ENCODE results near the gene TERT. TPM values are rescaled to one million over a fixed set of nuclear protein-coding genes. Genes with fewer than 3 reads are reported as not detected.
"Not testable (repeated sequence)": the region's sequence is repeated elsewhere in the genome, so short reads cannot be mapped to it uniquely, and the experiment has no call there.

TERT gene
- total RNA-seq, 2 donors from 2014 or later = 2.3 to 5.1 TPM

DNA sequence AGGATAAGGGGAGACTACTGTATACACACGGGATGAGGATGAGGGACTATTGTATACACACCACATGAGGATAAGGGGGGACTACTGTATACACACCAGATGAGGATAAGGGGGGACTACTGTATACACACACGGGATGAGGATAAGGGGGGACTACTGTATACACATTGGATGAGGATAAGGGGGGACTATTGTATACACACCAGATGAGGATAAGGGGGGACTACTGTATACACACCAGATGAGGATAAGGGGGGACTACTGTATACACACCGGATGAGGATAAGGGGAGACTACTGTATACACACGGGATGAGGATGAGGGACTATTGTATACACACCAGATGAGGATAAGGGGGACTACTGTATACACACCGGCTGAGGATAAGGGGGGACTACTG is 38.4 kb upstream of the TERT start:
- intact Hi-C loops (cut with DNase I, micrococcal nuclease); DNase-seq; ATAC-seq: not testable (repeated sequence)

DNA sequence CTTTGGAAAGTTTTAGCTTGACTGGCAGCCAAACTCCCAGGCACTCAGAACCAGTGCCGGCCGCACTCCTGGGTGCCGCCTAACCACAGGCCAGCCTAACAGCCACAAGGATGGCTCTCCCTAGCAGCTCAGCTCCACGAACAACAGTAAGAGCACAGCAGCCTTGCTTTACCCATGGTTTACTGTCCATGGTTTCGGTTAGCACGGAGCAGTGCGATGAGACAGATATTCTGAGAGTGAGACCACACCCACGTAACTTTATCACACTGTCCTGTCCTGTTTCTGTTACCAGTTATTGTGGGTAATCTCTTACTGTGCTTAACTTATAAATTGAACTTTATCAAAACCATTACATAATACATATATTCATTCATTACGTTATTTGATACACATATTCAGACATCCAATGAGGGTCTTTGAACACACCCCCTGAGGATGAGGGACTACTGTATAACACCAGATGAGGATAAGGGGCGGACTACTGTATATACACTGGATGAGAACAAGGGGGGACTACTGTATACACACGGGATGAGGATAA is 37.7 kb upstream of the TERT start:
- no peak for DNase-seq
- intact Hi-C loops (cut with DNase I, micrococcal nuclease) = no loop called here
- ATAC-seq = no peak

DNA sequence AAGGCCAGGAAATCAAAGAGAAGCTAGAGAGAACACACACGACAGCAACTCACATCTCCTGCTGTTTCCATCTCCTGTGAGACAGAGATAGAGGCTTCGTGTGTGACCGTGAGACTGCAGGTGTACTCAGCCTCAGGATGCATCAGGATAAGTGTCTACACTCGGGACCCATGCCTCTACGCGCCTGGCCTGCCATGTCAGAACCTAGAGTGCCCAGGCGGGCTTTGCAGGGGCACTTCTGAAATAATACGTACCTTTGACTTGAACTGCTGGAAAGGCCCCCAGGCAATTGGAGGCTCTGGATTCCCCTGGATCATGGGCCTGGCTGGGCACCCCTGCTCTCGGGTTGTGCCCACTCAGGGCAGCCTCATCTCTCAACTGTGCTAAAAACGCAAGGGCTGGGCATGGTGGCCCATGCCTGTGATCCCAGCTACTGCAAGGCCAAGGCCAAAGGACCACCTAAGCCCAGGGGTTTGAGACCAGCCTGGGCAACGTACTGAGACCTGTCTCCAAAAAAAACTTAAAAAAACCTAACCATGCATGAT is 37.1 kb upstream of the TERT start:
- DNase-seq = no peak
- intact Hi-C loops (cut with DNase I, micrococcal nuclease) = no loop called here
- no peak for ATAC-seq

DNA sequence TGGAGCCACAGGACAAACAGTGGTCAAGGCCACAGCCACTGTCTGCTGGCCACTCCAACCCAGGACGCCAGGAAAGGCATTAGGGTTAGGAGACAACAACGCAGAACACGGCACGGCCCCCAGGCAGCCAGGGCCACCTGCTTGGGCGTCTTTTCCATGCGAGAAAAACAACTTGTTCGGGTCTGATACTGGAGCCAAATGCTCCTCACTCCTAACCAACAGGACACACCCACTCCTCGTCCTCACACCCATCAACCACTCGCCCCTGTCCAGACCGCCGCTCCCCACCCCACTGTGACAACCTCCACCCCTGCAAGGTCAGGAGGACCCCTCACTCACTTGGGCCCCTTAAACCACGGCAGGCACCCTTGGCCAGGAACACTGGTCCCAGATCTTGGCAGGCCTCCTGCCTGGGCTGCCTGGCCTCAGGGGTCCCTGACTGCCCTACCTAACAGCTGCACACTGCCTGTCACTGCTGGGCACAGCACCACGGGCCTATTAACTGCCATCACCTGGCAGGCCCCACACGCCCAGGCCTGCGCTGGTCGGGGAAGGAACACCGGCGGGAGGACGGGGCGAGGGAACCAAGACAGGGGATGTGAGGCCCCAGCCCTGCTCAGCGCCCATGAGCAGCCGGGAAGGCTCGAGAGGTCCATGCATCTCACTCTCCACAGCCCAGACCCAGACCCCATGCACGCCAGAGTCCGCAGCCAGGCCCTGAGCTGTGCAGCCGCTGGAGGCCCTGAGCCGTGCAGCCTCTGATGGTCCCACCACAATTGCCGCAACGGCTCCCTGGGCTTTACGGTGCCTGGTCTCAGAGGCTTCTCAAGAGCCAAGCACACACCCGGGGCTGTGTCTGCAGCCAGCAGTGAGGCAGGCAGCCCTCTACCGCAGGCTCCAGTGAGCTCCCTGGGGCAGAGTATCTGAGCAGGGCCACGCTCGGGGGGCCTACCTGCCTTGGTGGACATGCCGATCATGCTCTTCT is 36.3 kb upstream of the TERT start:
- peak; percentile 34 for ATAC-seq
- DNase-seq = no peak
- intact Hi-C loops (cut with DNase I, micrococcal nuclease) = no loop called here

DNA sequence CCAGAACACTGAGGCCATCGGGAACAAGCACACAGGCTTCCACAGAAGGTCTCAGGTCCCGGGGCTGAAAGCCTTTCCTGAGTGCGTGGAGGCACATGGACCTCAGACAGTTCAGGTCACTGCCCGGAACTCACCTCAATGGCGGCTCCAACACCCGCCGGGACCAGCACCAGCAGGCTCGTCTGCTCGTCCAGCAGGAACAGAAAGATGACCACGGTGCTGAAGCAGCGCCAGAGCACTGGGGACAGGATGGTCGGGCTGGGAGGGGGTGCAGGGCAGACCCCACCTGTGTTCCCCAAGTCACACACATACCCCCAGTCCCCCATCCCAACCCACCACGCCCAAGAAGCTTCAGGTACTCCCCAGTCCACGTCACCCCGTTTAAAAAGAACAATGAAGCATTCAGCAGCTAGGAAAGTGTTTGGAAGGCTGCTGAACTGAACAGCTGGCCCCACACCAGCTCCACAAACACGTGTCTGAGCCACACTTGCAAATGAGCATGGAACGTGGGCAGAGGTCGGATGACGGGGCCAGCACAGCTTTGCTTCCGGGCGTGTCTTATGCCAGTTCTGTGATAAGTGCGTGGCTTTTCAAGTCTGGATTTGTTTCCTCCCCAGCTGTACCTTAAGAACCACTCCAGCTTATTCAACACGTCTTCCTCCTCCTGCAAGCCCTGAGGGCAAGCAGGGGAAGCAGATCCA is 35.4 kb upstream of the TERT start:
- DNase-seq = peak; percentile 53 to 64
- peak; percentile 92 for ATAC-seq
- intact Hi-C loops (cut with DNase I, micrococcal nuclease) = no loop called here

DNA sequence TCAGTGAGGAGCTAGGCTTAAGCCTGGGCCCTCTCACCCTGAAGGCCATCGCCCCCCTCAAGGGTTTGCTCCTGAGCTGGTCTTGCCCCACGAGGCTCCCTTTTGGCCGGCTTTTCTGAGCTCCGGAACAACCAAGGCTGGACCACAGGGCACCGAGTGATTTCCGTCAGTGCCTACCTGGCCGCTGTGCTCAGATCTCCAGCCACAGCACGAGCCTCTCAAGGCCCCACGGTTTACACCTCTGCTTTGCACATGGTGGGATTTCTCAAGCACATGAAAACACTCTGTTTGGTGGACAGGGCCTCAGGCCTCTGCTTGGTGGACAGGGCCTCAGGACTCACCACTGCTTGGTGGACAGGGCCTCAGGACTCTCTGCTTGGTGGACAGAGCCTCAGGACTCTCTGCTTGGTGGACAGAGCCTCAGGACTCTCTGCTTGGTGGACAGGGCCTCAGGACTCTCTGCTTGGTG is 34.3 kb upstream of the TERT start:
- ATAC-seq (no peak), DNase-seq (no peak)
- intact Hi-C loops (cut with DNase I, micrococcal nuclease) = no loop called here

DNA sequence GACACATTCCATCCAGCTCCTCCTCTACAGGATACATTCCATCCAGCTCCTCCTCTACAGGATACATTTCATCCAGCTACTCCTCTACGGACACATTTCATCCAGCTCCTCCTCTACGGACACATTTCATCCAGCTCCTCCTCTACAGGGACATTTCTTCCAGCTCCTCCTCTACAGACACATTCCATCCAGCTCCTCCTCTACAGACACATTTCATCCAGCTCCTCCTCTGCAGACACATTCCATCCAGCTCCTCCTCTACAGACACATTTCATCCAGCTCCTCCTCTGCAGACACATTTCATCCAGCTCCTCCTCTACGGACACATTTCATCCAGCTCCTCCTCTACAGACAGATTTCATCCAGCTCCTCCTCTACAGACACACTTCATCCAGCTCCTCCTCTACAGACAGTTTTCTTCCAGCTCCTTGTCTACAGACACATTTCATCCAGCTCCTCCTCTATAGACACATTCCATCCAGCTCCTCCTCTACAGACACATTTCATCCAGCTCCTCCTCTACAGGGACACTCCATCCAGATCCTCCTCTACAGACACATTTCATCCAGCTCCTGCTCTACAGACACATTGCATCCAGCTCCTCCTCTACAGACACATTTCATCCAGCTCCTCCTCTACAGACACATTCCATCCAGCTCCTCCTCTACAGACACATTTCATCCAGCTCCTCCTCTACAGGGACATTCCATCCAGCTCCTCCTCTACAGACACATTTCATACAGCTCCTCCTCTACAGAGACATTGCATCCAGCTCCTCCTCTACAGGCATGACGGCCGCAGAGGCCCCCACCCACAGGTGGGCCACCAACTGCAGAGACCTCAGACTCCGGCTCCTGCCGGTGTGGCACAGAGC is 33.6 kb upstream of the TERT start:
- DNase-seq; intact Hi-C loops (cut with DNase I, micrococcal nuclease); ATAC-seq: not testable (repeated sequence)

DNA sequence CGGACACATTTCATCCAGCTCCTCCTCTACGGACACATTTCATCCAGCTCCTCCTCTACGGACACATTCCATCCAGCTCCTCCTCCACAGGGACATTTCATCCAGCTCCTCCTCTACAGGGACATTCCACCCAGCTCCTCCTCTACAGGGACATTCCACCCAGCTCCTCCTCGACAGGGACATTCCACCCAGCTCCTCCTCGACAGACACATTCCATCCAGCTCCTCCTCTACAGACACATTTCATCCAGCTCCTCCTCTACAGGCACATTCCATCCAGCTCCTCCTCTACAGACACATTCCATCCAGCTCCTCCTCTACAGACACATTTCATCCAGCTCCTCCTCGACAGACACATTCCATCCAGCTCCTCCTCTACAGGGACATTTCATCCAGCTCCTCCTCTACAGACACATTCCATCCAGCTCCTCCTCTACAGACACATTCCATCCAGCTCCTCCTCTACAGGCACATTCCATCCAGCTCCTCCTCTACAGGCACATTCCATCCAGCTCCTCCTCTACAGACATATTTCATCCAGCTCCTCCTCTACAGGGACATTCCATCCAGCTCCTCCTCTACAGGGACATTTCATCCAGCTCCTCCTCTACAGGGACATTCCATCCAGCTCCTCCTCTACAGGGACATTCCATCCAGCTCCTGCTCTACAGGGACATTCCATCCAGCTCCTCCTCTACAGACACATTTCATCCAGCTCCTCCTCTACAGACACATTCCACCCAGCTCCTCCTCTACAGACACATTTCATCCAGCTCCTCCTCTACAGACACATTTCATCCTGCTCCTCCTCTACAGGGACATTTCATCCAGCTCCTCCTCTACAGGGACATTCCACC is 32.3 kb upstream of the TERT start:
- peak in 1 of 2 donors; percentile 19 for DNase-seq
- ATAC-seq; intact Hi-C loops (cut with DNase I, micrococcal nuclease): not testable (repeated sequence)

DNA sequence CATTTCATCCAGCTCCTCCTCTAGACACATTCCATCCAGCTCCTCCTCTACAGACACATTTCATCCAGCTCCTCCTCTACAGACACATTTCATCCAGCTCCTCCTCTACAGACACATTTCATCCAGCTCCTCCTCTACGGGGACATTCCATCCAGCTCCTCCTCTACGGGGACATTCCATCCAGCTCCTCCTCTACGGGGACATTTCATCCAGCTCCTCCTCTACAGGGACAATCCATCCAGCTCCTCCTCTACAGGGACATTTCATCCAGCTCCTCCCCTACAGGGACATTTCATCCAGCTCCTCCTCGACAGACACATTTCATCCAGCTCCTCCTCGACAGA is 31.6 kb upstream of the TERT start:
- ATAC-seq; intact Hi-C loops (cut with DNase I, micrococcal nuclease); DNase-seq: not testable (repeated sequence)

DNA sequence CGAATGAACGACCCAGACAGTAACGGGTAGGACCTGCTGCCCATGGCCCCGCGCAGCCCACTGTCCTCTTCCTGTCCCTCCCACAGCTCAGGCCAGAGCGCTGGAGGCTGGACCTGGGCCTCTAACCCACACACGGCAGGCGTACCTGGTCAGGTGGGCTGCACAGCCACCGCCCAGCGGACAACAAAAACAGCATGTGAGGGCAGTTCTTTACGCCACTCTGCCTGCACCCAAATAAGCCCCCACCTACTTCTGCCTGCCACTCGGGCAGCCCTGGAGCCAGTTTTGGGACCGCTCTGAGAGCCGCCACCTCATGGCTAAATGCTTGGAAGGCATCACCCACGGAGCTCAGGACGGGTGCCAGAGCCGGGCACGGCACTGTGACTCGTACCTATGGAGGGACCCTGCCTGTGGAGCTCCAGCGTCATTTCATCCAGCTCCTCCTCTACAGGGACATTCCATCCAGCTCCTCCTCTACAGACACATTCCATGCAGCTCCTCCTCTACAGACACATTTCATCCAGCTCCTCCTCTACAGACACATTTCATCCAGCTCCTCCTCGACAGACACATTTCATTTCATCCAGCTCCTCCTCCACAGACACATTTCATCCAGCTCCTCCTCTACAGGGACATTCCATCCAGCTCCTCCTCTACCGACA is 31.1 kb upstream of the TERT start:
- intact Hi-C loops (cut with DNase I, micrococcal nuclease) = no loop called here
- DNase-seq (peak in 1 of 2 donors; percentile 19), ATAC-seq (no peak)

DNA sequence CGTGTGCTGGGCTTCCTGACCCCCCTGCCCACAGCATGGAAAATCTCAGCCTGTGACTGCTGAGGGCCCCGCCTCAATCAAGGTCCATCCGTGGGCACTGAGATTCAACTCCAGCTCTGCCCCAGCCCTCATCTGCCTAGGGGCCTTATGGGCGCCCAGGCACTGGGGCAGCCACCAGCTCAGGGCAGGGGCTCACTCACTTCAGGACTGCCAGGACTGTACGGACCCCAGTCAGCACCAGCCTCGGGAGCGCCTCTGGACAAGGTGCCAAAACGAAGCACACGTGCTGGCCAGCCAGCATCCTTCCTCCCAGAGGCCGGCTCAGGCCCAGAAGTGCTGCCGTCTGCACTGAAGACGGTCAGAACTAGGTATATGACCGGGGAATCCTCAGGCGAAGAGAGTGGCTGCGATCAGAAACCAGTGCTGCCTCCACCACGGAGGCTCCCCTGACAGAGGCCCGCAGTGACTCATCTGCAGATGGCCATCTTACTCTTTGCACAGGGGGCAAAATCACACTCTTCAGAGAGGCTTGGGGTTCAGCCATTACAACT is 30.4 kb upstream of the TERT start:
- ATAC-seq = peak; percentile 17
- intact Hi-C loops (cut with DNase I, micrococcal nuclease) = no loop called here
- DNase-seq = peak in 1 of 2 donors; percentile 15

DNA sequence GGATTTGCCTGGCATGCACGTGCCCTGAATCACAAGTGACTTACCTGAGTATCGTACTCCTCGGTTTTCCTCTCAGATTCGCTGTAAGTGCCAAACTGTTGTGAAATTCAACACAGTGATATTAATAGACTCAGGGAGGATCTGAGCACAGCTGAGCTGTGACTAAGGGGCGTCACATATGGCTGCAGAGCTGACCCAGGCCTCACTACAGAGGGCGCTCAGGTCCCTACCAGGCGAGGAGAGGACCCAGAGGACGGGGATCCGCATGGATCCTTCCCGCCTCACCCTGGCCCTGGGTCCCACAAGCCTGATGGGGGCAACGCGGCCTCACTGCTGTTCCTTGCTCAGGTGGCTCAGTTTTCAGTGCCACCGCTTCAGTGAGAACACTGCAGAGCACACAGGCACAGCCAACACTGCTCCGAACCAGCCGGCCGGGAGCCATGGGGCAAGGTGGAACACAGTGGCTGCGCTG is 29.9 kb upstream of the TERT start:
- DNase-seq = no peak
- peak; percentile 21 for ATAC-seq
- intact Hi-C loops (cut with DNase I, micrococcal nuclease) = no loop called here

DNA sequence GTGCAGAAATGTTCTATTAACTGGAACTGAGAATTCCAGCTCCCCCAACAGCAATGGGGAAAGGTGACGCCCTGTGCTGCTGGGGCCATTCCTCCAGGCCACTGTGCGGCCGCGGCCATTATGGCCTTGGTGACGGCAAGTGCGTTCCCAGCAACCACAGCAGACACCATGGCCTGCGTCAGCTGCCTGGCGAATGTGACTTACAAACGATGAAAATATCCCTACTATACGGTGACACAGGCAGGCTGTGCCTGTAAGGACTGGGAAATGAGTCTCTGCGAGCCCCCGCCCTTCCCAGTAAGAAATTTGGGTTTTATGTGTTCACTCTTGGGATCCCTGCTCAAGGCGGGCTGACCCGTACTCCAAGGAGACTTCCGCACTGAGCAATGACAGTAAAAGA is 29.4 kb upstream of the TERT start:
- no peak for ATAC-seq
- intact Hi-C loops (cut with DNase I, micrococcal nuclease) = no loop called here
- DNase-seq = no peak

DNA sequence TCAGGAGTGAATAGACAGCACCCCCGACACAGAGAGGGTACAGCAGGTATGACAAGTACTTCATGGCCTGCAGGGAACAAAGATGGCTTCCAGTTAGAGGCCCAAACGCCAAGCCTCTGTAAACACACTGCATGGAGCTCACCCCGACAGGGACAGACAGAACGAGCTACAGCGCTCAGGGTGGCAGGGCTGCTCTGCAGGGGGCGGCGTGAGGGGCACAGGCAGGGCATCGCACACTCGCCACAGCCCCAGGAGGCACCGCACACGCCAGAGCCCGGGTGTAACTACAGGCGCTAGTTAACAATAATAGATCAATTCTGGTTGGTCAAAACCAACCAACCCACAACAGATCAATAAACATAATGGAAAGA is 28.9 kb upstream of the TERT start:
- intact Hi-C loops (cut with DNase I, micrococcal nuclease) = no loop called here
- DNase-seq (no peak), ATAC-seq (no peak)

DNA sequence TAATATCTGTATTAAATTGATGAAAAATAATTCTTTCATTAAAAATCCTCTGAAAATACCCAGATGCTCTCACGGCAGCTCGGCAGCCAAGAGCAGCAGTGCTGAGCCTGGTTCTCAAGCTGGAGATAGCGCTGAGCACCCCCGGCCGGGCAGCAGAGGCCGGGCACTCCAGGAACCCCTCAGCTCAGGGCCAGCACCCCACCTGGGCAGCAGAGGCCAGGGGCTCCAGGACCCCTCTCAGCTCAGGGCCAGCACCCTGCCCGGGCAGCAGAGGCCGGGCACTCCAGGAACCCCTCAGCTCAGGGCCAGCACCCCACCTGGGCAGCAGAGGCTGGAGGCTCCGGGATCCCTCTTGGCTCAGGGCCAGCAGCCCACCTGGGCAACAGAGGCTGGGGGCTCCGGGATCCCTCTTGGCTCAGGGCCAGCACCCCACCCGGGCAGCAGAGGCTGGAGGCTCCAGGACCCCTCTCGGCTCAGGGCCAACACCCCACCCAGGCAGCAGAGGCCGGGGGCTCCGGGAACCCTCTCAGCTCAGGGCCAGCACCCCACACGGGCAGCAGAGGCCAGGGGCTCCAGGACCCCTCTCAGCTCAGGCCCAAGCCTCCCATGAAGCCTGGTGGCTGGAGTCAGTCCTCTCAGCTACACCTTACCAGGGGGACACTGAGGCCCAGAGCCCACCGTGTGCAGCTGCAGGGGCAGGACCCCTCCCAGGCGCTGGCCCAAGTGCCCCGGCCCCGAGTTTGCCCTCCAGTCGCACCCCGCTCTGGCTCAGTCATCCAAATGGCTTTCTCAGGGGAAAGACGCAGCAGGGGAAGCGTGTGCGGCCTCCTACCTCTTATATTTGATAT is 28.3 kb upstream of the TERT start:
- intact Hi-C loops (cut with DNase I, micrococcal nuclease) = no loop called here
- DNase-seq = no peak
- no peak for ATAC-seq

Data from left colon (tissue), 2 donors.